D721Med (cell line): Measurements from ENCODE around the gene VSNL1.

Experiments used
- DNase-seq: peaks from one replicate; pipeline ENCODE4 v3.0.0; 2011; ENCODE audit warnings: low spot score; ENCODE audit not compliant: insufficient read length
- FAIRE-seq: peaks from 2 replicates; lab custom pipeline; 2011; peaks lifted over from hg19 to GRCh38; lab: Jason Lieb, UNC
- CTCF ChIP-seq: IDR thresholded peaks from 2 replicates; pipeline ENCODE4 v1.5.1; 2012; ENCODE audit warnings: mild to moderate bottlenecking, control low read depth; ENCODE audit not compliant: insufficient read depth; ENCODE audit errors: missing control alignments

Gene VSNL1

GRCh38 chr2:17627434-17627833, 86.9 kb downstream of the VSNL1 start:
- TF ChIP-seq CTCF = no peak
- DNase-seq (no peak), FAIRE-seq (no peak)

DNA sequence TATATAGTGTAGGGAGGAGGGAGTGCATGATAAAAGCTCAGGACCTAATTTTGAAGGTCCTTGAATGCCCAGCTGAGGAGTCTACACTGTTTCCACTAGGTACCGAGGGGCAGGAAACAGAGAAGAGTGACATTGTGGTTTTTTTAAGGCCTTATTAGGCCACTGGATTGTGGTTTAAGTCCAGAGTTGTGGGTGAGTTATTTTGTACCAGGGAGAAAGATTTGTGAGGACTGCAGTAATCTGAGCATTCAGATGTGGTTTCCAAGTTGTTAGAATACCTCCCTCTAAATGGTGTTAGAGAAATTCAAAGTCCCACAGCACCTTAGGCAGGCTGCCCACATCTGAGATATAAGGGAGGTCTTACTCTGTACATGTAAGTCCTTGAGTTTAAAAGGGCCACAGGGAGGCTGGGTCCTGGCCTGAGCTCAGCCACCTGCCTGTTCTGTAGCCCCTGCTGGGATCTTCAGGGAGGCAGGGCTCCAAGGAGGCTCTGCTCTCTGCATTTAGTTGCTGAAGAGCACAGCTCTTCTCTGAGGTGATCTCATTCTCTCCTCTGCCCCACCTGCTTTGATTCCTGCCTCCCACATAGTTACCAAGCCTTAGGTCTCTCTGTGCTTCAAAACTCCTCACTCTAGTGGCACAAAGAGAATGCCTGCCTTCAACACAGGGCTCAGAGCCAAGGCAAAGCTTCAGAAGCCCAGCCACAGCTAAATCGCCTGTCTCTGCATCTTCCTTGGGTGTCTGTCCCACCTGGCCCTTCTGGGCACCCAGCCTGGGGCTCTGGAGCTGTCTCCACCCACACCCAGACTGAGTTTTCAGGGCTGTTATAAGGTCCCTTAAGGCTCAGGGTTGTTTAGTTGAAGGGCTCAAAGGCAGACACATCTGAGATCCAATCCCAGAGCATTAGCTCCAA, 88.1 kb downstream of the VSNL1 start:
- FAIRE-seq (no peak), DNase-seq (no peak)
- no peak for TF ChIP-seq CTCF

- DNase-seq = no peak
- FAIRE-seq = no peak
- no peak for TF ChIP-seq CTCF
Observed at GRCh38 chr2:17630089-17630488, 89.6 kb downstream of the VSNL1 start.

DNA sequence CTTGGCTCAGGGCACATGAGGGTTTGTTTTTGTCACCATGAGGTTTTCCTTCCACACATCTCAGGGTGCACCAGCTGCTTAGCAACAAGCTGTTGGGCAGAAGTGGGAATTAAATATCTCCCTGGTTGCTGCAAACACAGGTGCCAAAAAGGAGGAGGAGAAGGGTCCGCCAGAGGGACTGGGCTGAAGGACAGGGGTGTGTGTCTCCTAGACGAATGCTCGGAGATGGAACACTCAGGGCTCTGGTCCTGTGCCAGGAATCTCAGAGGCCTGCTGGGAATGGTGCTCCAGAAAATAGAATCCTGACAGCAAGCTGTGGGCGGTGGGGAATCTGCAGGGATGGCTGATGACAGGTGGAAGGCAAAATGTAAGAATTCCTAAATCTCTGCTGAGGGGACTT, 94.5 kb downstream of the VSNL1 start:
- DNase-seq = no peak
- no peak for FAIRE-seq
- TF ChIP-seq CTCF = no peak

GRCh38 chr2:17636257-17636656, 95.8 kb downstream of the VSNL1 start:
- DNase-seq (no peak), FAIRE-seq (no peak)
- TF ChIP-seq CTCF = no peak

DNA sequence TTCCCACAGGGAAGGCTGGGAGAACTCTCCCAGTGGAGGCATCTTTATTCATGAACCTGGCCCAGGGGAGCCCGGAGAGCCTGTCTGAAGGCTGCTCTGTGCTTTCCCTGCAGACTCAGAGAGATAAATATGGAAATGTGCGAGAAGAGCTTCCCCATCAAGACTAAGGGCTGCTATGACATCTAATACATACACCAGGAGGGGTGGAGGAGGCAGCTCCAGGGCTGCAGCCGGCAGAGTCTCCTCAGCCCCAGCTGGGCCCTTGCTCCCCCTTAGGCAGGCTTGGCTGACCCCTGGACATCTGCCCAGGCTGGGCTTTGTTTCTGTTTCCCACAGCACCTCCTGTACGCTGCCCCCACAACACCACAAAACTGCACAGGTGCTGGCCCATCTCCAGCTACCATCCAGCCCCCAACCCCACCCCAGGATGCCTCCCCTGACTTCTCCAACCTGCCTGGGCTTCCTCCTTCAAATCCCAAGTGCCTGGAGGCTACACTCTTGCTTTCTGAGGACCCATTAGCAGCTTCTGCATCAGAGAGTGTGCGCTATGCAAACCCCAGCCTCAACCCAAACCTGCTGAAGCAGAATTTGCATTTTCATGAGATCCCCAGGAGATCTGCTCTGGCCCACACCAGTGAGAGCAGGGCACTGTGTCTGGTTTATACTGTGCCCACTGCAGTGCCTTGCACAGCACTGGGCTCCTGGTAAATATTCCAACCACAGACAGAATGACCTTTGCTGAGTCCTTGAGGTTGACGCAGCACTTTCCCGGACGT, 96.8 kb downstream of the VSNL1 start:
- DNase-seq (no peak), FAIRE-seq (no peak)
- no peak for TF ChIP-seq CTCF

GRCh38 chr2:17638196-17638743, 97.8 kb downstream of the VSNL1 start:
- no peak for TF ChIP-seq CTCF
- no peak for DNase-seq
- FAIRE-seq = no peak
